Activated CD8-positive, alpha-beta memory T cell treated with anti-CD3 and anti-CD28 coated beads, Interleukin-2, amount 50 U/mL, for 1 hour (primary cell): Measurements from ENCODE around the gene KRT7.
"Not testable (repeated sequence)": the region's sequence is repeated elsewhere in the genome, so short reads cannot be mapped to it uniquely, and the experiment has no call there.

ENCODE experiments used
- DNase-seq: peaks from one replicate; pipeline ENCODE4 v3.0.0-alpha.2; 2020; ENCODE audit errors: extremely low read depth

The KRT7 gene

GRCh38 chr12:52243856-52244614 is 11.0 kb downstream of the KRT7 start:
- no peak for DNase-seq

GRCh38 chr12:52244615-52244994 is 11.6 kb downstream of the KRT7 start:
- DNase-seq: no peak

DNA sequence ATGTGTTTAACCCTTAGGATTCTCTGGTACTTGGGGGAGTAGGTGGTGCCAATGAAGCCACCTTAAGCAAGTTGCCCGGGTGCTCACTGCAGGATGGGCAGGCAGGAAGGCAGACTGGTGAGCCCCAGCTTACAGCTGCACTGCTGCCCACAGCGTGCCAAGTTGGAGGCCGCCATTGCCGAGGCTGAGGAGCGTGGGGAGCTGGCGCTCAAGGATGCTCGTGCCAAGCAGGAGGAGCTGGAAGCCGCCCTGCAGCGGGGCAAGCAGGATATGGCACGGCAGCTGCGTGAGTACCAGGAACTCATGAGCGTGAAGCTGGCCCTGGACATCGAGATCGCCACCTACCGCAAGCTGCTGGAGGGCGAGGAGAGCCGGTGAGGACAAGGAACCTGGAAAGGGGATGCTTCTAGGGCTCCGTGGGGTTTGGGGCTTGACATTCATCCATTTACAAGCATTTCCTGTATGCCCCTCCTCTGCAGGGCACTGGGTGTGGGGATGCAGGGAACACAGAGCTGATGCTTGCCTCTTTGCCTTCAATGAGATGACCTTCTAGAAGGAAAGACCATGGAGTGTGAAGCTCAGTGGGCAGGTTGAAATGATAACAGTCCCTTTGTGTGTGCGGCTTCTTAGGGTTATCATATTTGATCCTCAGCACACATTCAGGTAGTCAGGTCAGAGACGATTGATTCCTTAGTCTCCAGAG is 12.4 kb downstream of the KRT7 start:
- no peak for DNase-seq

DNA sequence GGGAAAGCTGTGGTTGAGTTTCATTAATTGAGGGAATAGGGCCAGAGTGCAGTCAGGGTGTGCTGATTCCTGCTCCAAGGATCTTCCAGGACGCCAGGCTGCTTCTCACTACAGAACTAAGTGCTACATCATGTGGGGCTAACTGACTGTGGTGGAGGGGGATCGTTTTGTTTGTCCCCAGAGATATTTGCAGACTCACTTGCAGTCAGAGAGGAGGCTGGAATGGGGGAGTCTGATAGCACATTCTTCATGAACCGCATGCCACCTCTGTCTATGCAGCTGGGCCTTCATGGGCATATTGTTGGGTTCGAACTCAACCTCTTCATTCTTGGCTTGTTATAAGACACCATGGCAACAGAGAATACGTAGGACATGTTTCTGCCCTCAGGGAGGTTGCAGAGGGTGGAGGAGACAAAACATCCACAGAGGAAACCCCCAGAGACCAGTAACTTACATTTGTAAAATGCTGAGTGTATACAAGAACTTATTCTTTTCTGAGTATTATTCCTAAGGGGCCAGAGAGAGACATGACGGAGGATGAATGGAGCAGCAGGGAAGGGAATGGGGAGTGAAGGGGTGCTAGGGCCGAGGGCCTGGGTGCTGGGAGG is 13.0 kb downstream of the KRT7 start:
- DNase-seq: no peak

GRCh38 chr12:52246720-52247621 is 13.9 kb downstream of the KRT7 start:
- DNase-seq: no peak

DNA sequence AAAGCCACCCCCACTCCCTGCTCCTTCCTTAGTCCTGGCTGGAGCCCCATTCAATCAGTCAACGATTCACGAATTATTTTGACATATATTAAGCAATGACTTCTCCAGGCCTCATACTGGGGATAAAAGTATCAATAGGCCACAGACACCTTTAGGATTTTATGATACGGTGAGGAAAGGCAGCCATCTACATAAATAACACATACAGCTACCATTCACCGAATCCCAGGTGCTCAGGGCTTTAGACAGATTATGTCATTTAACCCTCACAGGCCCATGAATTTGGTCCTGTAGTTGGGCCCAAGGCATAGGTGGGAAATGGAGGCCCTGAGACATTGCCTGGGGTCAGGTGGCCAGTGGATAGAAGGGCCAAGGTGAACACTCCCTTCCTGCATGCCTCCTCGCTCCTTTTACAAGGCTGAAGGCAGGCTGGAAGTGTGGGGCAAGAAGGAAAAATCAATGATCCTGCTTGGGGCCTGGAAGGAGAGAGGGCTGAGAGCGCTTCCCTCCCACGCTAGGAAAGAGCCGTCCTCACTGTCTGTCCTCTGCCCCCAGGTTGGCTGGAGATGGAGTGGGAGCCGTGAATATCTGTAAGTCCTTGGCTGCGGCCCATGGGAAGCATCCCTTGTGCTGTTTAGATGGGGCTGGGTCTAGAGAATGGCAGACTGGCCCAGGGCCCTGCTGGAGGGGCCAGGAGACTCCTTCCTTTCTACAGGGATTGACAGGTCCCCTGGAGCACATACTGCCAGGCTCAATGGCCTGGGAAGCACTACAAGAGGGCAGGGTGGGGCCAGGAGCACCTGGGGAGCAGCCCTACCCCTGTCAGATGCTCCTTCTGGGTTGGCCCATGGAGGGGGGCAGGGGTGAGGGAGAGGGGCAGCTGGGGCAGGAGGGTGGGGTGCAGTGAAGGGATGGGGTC is 14.8 kb downstream of the KRT7 start:
- no peak for DNase-seq

DNA sequence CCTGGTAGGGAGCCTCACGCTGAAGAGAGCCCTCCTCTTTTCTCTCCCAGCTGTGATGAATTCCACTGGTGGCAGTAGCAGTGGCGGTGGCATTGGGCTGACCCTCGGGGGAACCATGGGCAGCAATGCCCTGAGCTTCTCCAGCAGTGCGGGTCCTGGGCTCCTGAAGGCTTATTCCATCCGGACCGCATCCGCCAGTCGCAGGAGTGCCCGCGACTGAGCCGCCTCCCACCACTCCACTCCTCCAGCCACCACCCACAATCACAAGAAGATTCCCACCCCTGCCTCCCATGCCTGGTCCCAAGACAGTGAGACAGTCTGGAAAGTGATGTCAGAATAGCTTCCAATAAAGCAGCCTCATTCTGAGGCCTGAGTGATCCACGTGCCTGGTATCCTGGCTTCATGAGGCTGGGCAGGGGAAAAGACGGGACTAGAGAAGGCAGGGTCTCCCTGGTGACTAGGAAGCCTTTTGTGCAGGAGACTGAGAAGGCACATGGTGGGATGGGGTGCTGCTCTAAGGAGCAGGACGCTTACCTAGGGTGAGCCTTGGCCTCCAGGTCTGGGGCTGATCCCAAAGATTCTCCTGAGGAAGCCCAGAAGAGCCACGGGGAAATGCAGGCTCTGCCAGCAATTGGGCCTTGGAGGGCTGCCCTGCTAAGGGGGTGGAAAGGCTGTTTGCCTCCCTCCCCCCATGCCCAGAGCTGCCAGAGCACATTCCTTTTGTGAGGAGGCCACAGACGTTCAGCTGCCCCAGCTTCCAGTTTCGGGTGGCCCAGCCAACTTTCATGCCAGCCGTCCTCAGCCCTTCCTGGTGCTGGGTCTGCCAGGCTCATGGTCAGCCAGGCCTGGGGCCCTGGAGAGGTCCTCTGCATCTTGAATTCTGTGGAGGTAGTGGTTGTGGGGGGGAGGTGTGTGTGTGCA is 15.8 kb downstream of the KRT7 start:
- DNase-seq: no peak

DNA sequence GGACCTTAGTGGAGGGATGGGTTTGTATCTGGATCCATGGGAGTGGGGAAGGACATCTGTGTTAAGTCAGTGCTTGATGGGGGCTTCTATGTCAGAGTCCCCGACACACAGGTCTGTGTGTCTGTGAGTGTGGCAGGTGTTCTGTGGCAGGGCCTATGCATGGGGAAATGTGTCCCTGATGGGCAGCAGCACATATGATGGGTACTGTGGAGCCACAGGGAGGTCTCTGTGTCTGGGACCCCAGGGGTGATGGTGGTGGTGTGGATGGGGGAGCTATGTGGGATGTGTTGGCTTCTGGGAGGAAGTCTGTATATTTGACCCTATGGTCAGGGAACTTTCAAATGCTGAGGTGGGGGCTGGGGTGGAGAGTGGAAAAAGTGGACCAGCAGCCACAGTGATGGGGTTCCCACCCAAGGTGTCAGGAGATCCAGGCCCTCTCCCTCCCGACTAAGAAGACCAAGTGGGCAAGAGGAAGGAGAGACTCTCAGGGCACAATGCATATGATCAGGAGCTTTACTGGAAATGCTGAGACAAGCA is 16.5 kb downstream of the KRT7 start:
- DNase-seq: no peak

DNA sequence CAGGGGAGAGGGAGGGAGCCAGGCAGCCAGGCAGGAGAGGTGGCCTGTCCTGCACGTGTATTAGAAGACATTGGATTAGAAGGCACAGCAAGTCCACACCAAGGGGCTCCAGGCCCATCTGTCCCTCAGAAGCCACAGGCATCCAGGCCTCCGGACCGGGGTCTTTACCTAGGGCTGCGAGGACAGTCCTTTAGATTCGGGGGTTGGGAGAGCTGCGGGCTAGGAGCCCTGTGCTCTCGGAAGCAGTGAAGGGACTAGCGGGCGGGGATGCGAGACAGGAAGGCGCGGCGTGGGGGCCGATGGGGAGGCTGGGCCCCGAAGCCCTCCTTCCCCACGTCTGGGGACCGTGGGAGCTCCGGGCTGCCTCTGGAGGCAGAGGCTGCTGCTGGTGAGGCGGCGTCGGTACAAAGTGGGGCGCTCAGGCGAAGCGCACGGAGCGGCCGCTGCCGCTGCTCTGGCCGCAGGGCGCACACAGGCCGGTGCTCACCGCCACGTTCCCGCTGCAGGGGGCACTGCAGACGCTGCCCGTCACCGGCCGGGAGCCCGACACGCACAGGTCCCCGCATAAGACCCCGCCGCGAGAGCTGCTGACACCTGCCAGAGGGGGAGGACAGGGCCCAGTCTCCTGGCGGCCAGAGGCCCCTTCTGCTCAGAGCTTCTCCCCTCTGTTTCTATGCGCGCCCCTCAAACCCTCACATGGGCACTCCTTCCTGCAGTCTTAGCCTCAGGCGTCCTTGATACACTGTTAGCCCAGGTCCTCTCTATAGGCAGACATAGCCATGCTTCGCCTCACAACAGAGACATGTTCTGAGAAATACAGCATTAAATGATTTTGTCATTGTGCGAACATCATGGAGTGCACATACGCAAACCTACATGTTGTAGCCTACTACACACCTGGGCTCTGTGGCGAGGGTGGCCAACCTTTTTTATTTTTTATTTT is 17.3 kb downstream of the KRT7 start:
- no peak for DNase-seq

DNA sequence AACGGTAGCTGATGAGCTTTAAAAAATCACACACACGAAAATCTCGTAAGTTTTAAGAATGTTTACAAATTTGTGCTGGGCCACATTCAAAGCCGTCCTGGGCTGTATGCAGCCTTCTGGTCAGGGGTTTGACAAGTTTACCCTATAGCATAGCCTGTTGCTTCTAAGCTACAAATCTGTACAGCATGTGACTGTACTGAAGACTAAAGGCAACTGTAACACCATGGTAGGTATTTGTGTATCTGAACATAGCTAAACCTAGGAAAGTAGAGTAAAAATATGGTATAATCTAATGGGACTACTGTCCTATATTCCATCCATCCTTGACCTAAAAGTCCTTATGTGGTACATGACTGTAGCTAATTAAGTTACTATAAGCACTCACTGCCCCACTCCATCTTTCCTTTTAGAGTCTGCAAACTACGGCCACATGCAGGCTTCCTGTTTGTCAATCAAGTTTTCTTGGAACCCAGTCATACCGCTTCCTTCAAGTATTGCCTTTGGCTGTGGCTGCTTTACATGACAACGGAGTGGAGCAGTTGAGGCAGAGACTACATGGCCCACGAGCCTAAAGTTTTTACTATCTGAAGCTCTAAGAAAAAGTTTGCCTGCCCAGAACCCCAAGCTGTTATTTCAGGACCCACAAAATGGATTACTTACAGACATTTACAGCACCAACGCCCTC is 18.5 kb downstream of the KRT7 start:
- DNase-seq: no peak

GRCh38 chr12:52252175-52252615 is 19.2 kb downstream of the KRT7 start:
- DNase-seq: not testable (repeated sequence)

DNA sequence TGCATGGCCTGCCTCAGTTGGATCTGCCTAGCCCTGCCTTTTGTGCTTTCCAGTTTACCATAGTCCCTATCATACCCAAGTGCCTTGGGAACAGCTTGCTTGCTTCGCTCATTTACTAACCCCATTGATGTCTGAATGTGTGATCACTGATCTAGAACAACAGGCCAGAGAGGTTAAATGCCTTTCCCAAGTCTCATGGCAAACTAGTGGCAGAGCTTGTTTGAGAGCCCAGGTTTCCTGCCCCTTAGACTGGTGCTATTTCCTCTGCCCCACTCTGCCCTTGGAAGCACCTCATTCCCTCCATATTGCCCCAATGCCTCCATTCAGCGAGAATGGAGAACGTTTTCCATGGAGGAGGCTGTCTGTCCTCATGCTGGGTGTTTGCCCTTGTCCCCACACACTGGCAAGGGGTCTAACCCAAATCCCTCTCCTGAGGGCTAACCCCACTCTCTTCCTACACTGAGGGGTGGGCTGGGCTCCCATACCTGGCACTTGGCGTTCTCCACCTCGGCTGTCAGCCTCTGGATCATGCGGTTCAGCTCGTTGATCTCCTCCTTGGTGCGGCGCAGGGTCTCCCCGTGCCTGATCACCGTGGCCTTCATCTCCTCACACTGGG is 19.8 kb downstream of the KRT7 start:
- no peak for DNase-seq

DNA sequence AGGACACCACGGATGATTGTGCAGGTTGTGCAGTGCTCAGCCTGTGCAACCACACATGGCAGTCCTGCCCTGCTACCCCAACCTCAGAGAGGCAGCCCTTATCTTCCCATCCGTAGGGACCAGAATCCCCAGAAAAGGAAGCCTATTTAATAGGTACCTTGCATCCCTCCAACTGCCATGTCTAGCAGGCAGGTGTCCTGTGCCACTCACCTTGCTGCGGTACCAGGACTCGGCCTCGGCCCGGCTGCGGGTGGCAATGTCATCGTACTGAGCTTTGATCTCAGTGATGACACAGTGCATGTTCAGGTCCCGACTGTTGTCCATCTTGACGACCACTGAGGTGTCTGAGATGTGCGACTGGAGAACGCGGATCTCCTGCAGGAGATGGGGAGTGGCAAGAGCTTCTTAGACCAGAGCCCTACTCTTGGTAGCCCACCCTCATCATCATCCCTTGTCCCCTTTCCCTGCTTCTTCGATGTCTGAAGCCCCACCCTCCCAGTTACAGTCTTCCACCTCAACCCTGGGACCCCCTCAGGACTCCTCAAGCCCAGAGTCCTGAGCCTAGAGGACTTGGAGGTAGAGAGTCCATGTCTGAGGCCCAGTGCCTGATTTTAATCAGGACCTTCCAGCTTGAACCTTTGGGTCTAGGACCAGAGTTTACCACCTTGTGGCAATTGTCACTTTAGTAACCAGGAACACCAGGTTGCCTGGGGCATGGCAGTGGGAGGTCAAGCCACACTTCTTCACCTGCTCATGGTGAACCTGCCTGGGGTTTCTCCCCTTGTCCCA is 20.5 kb downstream of the KRT7 start:
- no peak for DNase-seq

GRCh38 chr12:52254180-52254964 is 21.3 kb downstream of the KRT7 start:
- DNase-seq: no peak

- DNase-seq: no peak
These were observed 22.1 kb downstream of the KRT7 start for GRCh38 chr12:52254965-52255751.
